ENCODE measurements around the gene TIMP3. TPM values are rescaled to one million over a fixed set of nuclear protein-coding genes. Genes with fewer than 3 reads are reported as not detected.

Gene TIMP3
- total and polyA plus RNA-seq, 2 experiments from 2014 or later: 91.6 to 96.1 TPM

DNA sequence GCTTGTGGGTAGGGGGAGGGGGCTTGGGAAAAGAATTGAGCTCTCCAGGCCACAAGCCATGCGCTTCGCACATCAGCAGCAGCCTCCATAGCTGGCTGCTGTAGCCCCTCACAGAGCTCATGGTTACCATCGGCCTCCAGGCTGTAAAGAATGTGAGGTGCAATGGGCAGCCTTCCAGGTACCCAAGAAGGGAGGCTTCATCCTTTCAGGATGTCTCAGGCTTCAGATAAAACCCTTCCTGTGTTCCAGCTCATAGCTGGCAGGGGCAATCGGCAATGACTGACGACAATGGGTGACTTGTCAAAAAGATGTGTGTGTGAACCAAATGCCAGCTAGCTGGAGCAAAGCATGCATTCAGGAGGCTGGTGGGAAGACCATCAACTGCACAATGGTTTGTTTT lies 102.0 kb downstream of the TIMP3 start:
- H4K20me1 ChIP-seq (ENCODE audit: insufficient read depth, poor library complexity, severe bottlenecking): no peaks in the 10 kb centered on the region
- H3K4me1 ChIP-seq (ENCODE audit: insufficient read depth): no peaks in the 10 kb centered on the region
- TF ChIP-seq EZH2phosphoT487 (IDR thresholded peaks at IDR 0.05; ENCODE audit: low read depth, severe bottlenecking, unreplicated experiment): no peak
- TF ChIP-seq EZH2 (IDR thresholded peaks at IDR 0.05; ENCODE audit: borderline replicate concordance): no peak
- no peak overlapping the region for H3K27ac ChIP-seq
- H3K36me3 ChIP-seq (replicated peaks; ENCODE audit: insufficient read depth, low read depth): no peaks in the 10 kb centered on the region
- no peak overlapping the region for H3K4me2 ChIP-seq
- no peak overlapping the region for H2AFZ ChIP-seq
- H3K9me2 ChIP-seq (replicated peaks; ENCODE audit: insufficient read depth): no peaks in the 10 kb centered on the region
- DNase-seq (ENCODE audit: low spot score): no peak
- H3K79me2 ChIP-seq: no peaks in the 10 kb centered on the region
- 94% methylated on average over 5 of the region's 5 CpGs for WGBS (ENCODE audit: low lambda C conversion rate, missing lambda C conversion rate)
- no peaks in the 10 kb centered on the region for H3K27me3 ChIP-seq
- H3K9me3 ChIP-seq (ENCODE audit: low read depth): no peaks in the 10 kb centered on the region
- H3K4me3 ChIP-seq: no peak overlapping the region

DNA sequence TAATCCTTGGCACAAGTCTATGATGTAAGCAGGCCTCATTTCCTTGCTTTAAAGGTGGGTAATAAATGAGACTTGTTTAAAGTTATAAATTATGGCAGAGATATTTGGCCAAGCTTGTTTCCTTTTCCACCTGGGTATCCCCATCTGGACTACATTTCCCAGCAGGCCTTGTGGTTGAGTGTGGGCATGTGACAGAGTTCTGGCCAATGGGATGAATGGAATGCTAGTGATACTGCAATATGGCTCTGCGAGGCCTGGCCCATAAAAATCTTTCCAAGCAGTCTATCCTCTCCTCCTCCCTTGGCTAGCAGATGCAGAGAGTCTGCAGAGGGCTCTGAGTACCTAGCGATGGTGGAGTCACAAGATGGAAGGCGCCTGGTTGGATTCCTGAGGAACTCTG lies 102.5 kb downstream of the TIMP3 start:
- Histone ChIP-seq H3K4me1 (ENCODE audit: insufficient read depth) (no peaks in the 10 kb centered on the region), H2AFZ (no peak overlapping the region), H3K9me2 (replicated peaks; ENCODE audit: insufficient read depth) (no peaks in the 10 kb centered on the region)

GRCh38 chr22:32905400-32905799 lies 103.9 kb downstream of the TIMP3 start:
- no peak overlapping the region for H3K4me3 ChIP-seq
- peaks cover 11% of the 10 kb centered on the region for H3K4me1 ChIP-seq (ENCODE audit: insufficient read depth)
- no peak overlapping the region for H2AFZ ChIP-seq
- H3K27me3 ChIP-seq: no peaks in the 10 kb centered on the region
- H3K27ac ChIP-seq: no peak overlapping the region
- no peaks in the 10 kb centered on the region for H3K36me3 ChIP-seq (replicated peaks; ENCODE audit: insufficient read depth, low read depth)
- TF ChIP-seq EZH2 (IDR thresholded peaks at IDR 0.05; ENCODE audit: borderline replicate concordance) (no peak), CTCF (IDR thresholded peaks at IDR 0.05; ENCODE audit: poor library complexity) (no peak), EZH2phosphoT487 (IDR thresholded peaks at IDR 0.05; ENCODE audit: low read depth, severe bottlenecking, unreplicated experiment) (no peak)
- 73% methylated on average over 3 of the region's 3 CpGs for WGBS (ENCODE audit: low lambda C conversion rate, missing lambda C conversion rate)
- H4K20me1 ChIP-seq (ENCODE audit: insufficient read depth, poor library complexity, severe bottlenecking): no peaks in the 10 kb centered on the region
- no peak overlapping the region for H3K4me2 ChIP-seq
- no peak for DNase-seq (ENCODE audit: low spot score)
- no peaks in the 10 kb centered on the region for H3K79me2 ChIP-seq
- H3K9me2 ChIP-seq (replicated peaks; ENCODE audit: insufficient read depth): no peaks in the 10 kb centered on the region
- H3K9me3 ChIP-seq (ENCODE audit: low read depth): no peaks in the 10 kb centered on the region

More for the DNA sequence above, 102.5 kb downstream of the TIMP3 start:
- Histone ChIP-seq H4K20me1 (ENCODE audit: insufficient read depth, poor library complexity, severe bottlenecking) (no peaks in the 10 kb centered on the region), H3K79me2 (no peaks in the 10 kb centered on the region), H3K4me3 (no peak overlapping the region), H3K27ac (no peak overlapping the region), H3K36me3 (replicated peaks; ENCODE audit: insufficient read depth, low read depth) (no peaks in the 10 kb centered on the region), H3K4me2 (no peak overlapping the region), H3K9me3 (ENCODE audit: low read depth) (no peaks in the 10 kb centered on the region), H3K27me3 (no peaks in the 10 kb centered on the region)
- peak; percentile 49 for DNase-seq (ENCODE audit: low spot score)
- TF ChIP-seq EZH2 (IDR thresholded peaks at IDR 0.05; ENCODE audit: borderline replicate concordance) (no peak), EZH2phosphoT487 (IDR thresholded peaks at IDR 0.05; ENCODE audit: low read depth, severe bottlenecking, unreplicated experiment) (no peak), CTCF (IDR thresholded peaks at IDR 0.05; ENCODE audit: poor library complexity) (no peak)
- WGBS (ENCODE audit: low lambda C conversion rate, missing lambda C conversion rate): 77% methylated on average over 3 of the region's 3 CpGs

GRCh38 chr22:32909581-32910428 lies 108.3 kb downstream of the TIMP3 start:
- no peak for TF ChIP-seq CTCF (IDR thresholded peaks at IDR 0.05; ENCODE audit: poor library complexity)
- WGBS (ENCODE audit: low lambda C conversion rate, missing lambda C conversion rate): 74% methylated on average over 21 of the region's 21 CpGs
- no peaks in the 10 kb centered on the region for H3K36me3 ChIP-seq (replicated peaks; ENCODE audit: insufficient read depth, low read depth)
- no peaks in the 10 kb centered on the region for H3K79me2 ChIP-seq
- DNase-seq (ENCODE audit: low spot score): no peak
- no peaks in the 10 kb centered on the region for H3K9me2 ChIP-seq (replicated peaks; ENCODE audit: insufficient read depth)
- no peak overlapping the region for H3K4me3 ChIP-seq
- H2AFZ ChIP-seq: no peak overlapping the region
- no peak overlapping the region for H3K4me2 ChIP-seq
- peaks cover 19% of the 10 kb centered on the region for H3K4me1 ChIP-seq (ENCODE audit: insufficient read depth)
- H3K27ac ChIP-seq: no peak overlapping the region
- no peaks in the 10 kb centered on the region for H4K20me1 ChIP-seq (ENCODE audit: insufficient read depth, poor library complexity, severe bottlenecking)
- no peaks in the 10 kb centered on the region for H3K27me3 ChIP-seq
- no peaks in the 10 kb centered on the region for H3K9me3 ChIP-seq (ENCODE audit: low read depth)
